K562 (cell line): ENCODE results near the gene MAP3K6. TPM values are rescaled to one million over a fixed set of nuclear protein-coding genes. Genes with fewer than 3 reads are reported as not detected.

ENCODE experiments used
- ATAC-seq: fragments of 200-7000 bp; cut with Tn5 transposase; 3 replicates; pipeline ENCODE4 v1.9.1; 2020; ENCODE audit warnings: moderate library complexity
- BruUV-seq: library from RNA; stranded (reverse); fragments of 400-500 nt; replicated peaks from 2 replicates; lab custom pipeline; 2021; lab: Mats Ljungman, UMichigan
- CTCF ChIA-PET: fragments of 300-600 bp; formaldehyde crosslinking; extraction: SDS; loops from one replicate; lab custom pipeline; 2021; ENCODE audit warnings: low intra/inter-chr PET ratio; lab: Yijun Ruan, JAX
- POLR2A ChIA-PET: fragments of 300-600, 350-650 bp; sonication (Branson Sonifier 250); formaldehyde crosslinking; extraction: SDS; loops from one replicate; lab custom pipeline; 2021; ENCODE audit warnings: antibody characterized with exemption, inconsistent platforms; lab: Yijun Ruan, JAX
- DNase-seq, 4 experiments: peaks; one replicate each; pipeline versions ENCODE4 v3.0.0 to v3.0.0-alpha.2; 2011 to 2018; ENCODE audit warnings: low spot score in 3 of 4, mixed read lengths in 3 of 4; ENCODE audit errors: extremely low read depth in 1 of 4
- FAIRE-seq: peaks from 2 replicates; lab custom pipeline; 2011; peaks lifted over from hg19 to GRCh38; lab: Jason Lieb, UNC
- H2AFZ ChIP-seq: 2 replicates; pipeline ENCODE4 v1.6.0; 2011; ENCODE audit warnings: low read depth, low read length, control low read depth, inconsistent platforms
- H3K27ac ChIP-seq: fragments of 200-600 bp; 3 replicates; pipeline ENCODE4 v1.8.0; 2011; ENCODE audit warnings: low read depth, mild to moderate bottlenecking, control low read depth, inconsistent platforms, low read length, moderate library complexity, mixed read lengths; ENCODE audit errors: extremely low read depth
- H3K27me3 ChIP-seq, 2 experiments: fragments of 300-600 bp in 1 of 2; 2 replicates in 1 of 2; 3 replicates in 1 of 2; pipeline versions ENCODE4 v1.6.0 to v1.8.0; 2011; ENCODE audit warnings: inconsistent platforms in 2 of 2, low read length in 2 of 2, mild to moderate bottlenecking in 1 of 2, mixed read lengths in 1 of 2, moderate library complexity in 1 of 2; ENCODE audit not compliant: control insufficient read depth in 2 of 2, insufficient read depth in 2 of 2
- H3K36me3 ChIP-seq: fragments of 300-600 bp; 3 replicates; pipeline ENCODE4 v1.8.0; 2011; ENCODE audit warnings: mild to moderate bottlenecking, low read length, inconsistent platforms; ENCODE audit not compliant: control insufficient read depth, insufficient read depth
- H3K4me1 ChIP-seq, 2 experiments: fragments of 200-600 bp in 1 of 2; replicated peaks in 1 of 2; 2 replicates in 1 of 2; 3 replicates in 1 of 2; pipeline versions ENCODE4 v1.5.1 to v1.8.0; 2011; ENCODE audit warnings: inconsistent platforms in 2 of 2, low read length in 2 of 2, mild to moderate bottlenecking in 1 of 2, mixed read lengths in 1 of 2, moderate library complexity in 1 of 2; ENCODE audit not compliant: control insufficient read depth in 2 of 2, insufficient read depth in 2 of 2
- H3K4me2 ChIP-seq: 2 replicates; pipeline ENCODE4 v1.6.1; 2011; ENCODE audit warnings: low read length, control low read depth, inconsistent platforms, mixed read lengths; ENCODE audit not compliant: insufficient read depth
- H3K4me3 ChIP-seq: fragments of 200-600 bp; sonication (generic), shearing (Covaris generic); 2 replicates; pipeline ENCODE4 v1.5.1; 2016; ENCODE audit warnings: control low read depth, inconsistent platforms
- H3K79me2 ChIP-seq: fragments of 200-600 bp; 3 replicates; pipeline ENCODE4 v1.8.0; 2011; ENCODE audit warnings: low read length, inconsistent platforms; ENCODE audit not compliant: control insufficient read depth, insufficient read depth
- H3K9ac ChIP-seq, 2 experiments: 2 replicates each; pipeline versions ENCODE4 v1.6.0 to v1.6.1; 2011; ENCODE audit warnings: low read depth in 2 of 2, low read length in 2 of 2, control low read depth in 1 of 2, inconsistent platforms in 1 of 2, mild to moderate bottlenecking in 1 of 2, mixed read lengths in 1 of 2; ENCODE audit not compliant: insufficient read depth in 1 of 2
- H3K9me1 ChIP-seq: one replicate; pipeline ENCODE4 v1.6.0; 2011; ENCODE audit warnings: inconsistent platforms, mild to moderate bottlenecking, low read length, moderate library complexity; ENCODE audit not compliant: control insufficient read depth, insufficient read depth
- H3K9me3 ChIP-seq: replicated peaks from 2 replicates; pipeline ENCODE4 v1.5.1; 2011; ENCODE audit warnings: low read depth, low read length, inconsistent platforms; ENCODE audit not compliant: control insufficient read depth, insufficient read depth
- H4K20me1 ChIP-seq: replicated peaks from 2 replicates; pipeline ENCODE4 v1.6.1; 2011; ENCODE audit warnings: low read length, inconsistent platforms, mixed read lengths; ENCODE audit not compliant: control insufficient read depth, insufficient read depth
- CTCF ChIP-seq, 3 experiments: IDR thresholded peaks in 2 of 3; conservative IDR thresholded peaks in 1 of 3; 2 replicates each; pipeline ENCODE4 v1.5.1; 2011 to 2012; ENCODE audit warnings: low read length in 3 of 3, mild to moderate bottlenecking in 3 of 3, control low read depth in 2 of 3, improper control_type of control experiment in 1 of 3, inconsistent platforms in 1 of 3, low read depth in 1 of 3, mixed read lengths in 1 of 3, moderate library complexity in 1 of 3; ENCODE audit not compliant: insufficient read depth in 2 of 3
- MEF2D ChIP-seq: conservative IDR thresholded peaks from 2 replicates; pipeline ENCODE4 v1.6.1; 2016; ENCODE audit warnings: low read depth, missing genetic modification characterization, missing compliant biosample characterization
- NCOA4 ChIP-seq: fragments of 450-650 bp; IDR thresholded peaks from 2 replicates; pipeline ENCODE4 v1.6.1; 2018; ENCODE audit warnings: mild to moderate bottlenecking; ENCODE audit not compliant: partially characterized antibody
- RBM14 ChIP-seq: fragments of 200-400 bp; formaldehyde crosslinking; IDR thresholded peaks from 2 replicates; pipeline ENCODE4 v1.6.1; 2018; ENCODE audit warnings: low read depth, mild to moderate bottlenecking, low read length, moderate library complexity, borderline replicate concordance; ENCODE audit not compliant: insufficient read depth
- SMC3 ChIP-seq: conservative IDR thresholded peaks from 2 replicates; pipeline ENCODE4 v1.6.1; 2011; ENCODE audit warnings: low read depth, low read length, improper control_type of control experiment; ENCODE audit not compliant: insufficient read depth
- TRIM28 ChIP-seq: fragments of 450-650 bp; IDR thresholded peaks from 2 replicates; pipeline ENCODE4 v1.6.1; 2017
- WGBS: fragments of 100-300 bp; shearing (Covaris generic); methylation state at CpG from one replicate; pipeline ENCODE4 v1.1.6; 2016; ENCODE audit warnings: low coverage, mixed read lengths; ENCODE audit not compliant: insufficient coverage; ENCODE audit errors: missing lambda C conversion rate; 5-methylcytosine and 5-hydroxymethylcytosine counted together
- in situ Hi-C: fragments of 300-500 bp; cut with MboI; formaldehyde crosslinking; loops from 4 replicates; pipeline ENCODE4 v1.15.0; 2018; ENCODE audit warnings: inconsistent platforms, mixed read lengths
- intact Hi-C: fragments of 100-400 bp; cut with micrococcal nuclease; formaldehyde crosslinking; loops from 2 replicates; pipeline ENCODE4 v1.14.2; 2022
- polyA plus RNA-seq, 8 experiments: library from polyadenylated mRNA; depleted of rRNA in 4 of 8; stranded (reverse) in 5 of 8; unstranded in 3 of 8; fragments of >200 nt; fragmentation: Nextera tagmentation in 2 of 8; fragmentation: Illumina TruSeq in 1 of 8; extraction: Ambion mirVana in 2 of 8; extraction: Trizol in 1 of 8; gene quantifications; 2 replicates each; pipeline versions ENCODE4 v1.2.1 to v1.2.3, GENCODE V29; 2011 to 2014; ENCODE audit warnings: inconsistent platforms in 1 of 8, missing spikeins in 1 of 8
- total RNA-seq, 7 experiments: library from RNA; depleted of rRNA in 6 of 7; stranded (reverse); fragments of >200 nt in 6 of 7; fragmentation: Illumina TruSeq in 2 of 7; extraction: Trizol in 2 of 7; gene quantifications; 2 replicates each; pipeline versions ENCODE4 v1.2.1 to v1.2.3, GENCODE V29; 2011 to 2021; ENCODE audit warnings: low replicate concordance in 1 of 7
- TF ChIP-seq, protein P1 (sequence below): fragments of 450-650 bp; IDR thresholded peaks from 2 replicates; pipeline ENCODE4 v1.6.1; 2016; ENCODE audit warnings: low read depth
- TF ChIP-seq, protein P2 (sequence below): sonication (generic); formaldehyde crosslinking; IDR thresholded peaks from 2 replicates; pipeline ENCODE4 v1.8.0; 2022; ENCODE audit warnings: missing genetic modification reagents, mild to moderate bottlenecking, moderate library complexity, borderline replicate concordance

The MAP3K6 gene
- total and polyA plus RNA-seq, 9 of the 15 experiments (the other 6 are each of a cell fraction or from before 2014, with no cell fraction given): 0.99 to 21.9 (median 7.0) TPM

DNA sequence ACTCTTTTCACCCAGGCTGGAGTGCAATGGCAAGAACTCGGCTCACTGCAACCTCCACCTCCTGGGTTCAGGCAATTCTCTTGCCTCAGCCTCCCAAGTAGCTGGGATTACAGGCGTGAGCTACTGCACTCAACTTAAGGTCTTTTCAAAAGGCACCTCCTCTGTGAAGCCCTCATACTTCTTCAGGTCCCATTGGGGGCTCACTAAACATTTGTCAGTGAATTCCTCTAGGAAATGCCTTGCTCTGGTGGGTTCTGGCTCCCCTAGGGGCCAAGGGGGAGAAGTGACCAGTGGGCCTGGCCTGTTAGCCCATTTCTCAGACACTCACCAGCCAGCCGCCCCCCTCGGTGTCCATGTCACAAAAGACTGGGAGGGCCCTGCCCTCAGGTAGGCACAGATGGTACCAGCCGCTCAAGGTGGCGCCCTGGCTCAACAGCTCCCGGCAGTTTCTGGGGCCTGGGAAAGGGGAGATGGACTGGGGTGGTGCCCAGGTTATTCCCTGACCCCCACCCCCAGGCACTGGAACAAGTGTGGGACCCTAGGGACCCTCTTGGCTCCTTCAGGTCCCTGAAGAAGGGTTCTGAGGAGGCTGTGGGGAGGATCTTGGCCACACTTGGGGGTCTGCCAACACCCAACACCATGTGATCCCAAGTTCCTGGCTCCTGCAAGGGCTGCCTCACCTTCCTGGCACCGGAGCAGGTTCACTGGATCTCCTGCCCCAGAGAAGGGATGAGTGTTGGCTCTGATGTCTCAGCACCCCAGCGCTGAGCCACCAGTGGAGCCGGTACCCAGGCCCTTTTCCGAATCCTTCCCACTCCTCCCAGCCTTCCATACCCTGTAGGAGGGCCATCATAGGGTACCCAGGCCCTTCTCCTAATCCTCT is 6.3 kb upstream of the MAP3K6 start:
- peak; percentile 87 for ATAC-seq
- no peaks in the 10 kb centered on the region for H3K79me2 ChIP-seq
- BruUV-seq: no TSS peak
- no peak for TF ChIP-seq TRIM28
- TF ChIP-seq NCOA4: no peak
- no peak for TF ChIP-seq MEF2D (tag)
- TF ChIP-seq RBM14: no peak
- TF ChIP-seq SMC3: 0 out of 2 replicates have a peak, but pooled peaks have one; percentile 11
- TF ChIP-seq, protein P1, sequence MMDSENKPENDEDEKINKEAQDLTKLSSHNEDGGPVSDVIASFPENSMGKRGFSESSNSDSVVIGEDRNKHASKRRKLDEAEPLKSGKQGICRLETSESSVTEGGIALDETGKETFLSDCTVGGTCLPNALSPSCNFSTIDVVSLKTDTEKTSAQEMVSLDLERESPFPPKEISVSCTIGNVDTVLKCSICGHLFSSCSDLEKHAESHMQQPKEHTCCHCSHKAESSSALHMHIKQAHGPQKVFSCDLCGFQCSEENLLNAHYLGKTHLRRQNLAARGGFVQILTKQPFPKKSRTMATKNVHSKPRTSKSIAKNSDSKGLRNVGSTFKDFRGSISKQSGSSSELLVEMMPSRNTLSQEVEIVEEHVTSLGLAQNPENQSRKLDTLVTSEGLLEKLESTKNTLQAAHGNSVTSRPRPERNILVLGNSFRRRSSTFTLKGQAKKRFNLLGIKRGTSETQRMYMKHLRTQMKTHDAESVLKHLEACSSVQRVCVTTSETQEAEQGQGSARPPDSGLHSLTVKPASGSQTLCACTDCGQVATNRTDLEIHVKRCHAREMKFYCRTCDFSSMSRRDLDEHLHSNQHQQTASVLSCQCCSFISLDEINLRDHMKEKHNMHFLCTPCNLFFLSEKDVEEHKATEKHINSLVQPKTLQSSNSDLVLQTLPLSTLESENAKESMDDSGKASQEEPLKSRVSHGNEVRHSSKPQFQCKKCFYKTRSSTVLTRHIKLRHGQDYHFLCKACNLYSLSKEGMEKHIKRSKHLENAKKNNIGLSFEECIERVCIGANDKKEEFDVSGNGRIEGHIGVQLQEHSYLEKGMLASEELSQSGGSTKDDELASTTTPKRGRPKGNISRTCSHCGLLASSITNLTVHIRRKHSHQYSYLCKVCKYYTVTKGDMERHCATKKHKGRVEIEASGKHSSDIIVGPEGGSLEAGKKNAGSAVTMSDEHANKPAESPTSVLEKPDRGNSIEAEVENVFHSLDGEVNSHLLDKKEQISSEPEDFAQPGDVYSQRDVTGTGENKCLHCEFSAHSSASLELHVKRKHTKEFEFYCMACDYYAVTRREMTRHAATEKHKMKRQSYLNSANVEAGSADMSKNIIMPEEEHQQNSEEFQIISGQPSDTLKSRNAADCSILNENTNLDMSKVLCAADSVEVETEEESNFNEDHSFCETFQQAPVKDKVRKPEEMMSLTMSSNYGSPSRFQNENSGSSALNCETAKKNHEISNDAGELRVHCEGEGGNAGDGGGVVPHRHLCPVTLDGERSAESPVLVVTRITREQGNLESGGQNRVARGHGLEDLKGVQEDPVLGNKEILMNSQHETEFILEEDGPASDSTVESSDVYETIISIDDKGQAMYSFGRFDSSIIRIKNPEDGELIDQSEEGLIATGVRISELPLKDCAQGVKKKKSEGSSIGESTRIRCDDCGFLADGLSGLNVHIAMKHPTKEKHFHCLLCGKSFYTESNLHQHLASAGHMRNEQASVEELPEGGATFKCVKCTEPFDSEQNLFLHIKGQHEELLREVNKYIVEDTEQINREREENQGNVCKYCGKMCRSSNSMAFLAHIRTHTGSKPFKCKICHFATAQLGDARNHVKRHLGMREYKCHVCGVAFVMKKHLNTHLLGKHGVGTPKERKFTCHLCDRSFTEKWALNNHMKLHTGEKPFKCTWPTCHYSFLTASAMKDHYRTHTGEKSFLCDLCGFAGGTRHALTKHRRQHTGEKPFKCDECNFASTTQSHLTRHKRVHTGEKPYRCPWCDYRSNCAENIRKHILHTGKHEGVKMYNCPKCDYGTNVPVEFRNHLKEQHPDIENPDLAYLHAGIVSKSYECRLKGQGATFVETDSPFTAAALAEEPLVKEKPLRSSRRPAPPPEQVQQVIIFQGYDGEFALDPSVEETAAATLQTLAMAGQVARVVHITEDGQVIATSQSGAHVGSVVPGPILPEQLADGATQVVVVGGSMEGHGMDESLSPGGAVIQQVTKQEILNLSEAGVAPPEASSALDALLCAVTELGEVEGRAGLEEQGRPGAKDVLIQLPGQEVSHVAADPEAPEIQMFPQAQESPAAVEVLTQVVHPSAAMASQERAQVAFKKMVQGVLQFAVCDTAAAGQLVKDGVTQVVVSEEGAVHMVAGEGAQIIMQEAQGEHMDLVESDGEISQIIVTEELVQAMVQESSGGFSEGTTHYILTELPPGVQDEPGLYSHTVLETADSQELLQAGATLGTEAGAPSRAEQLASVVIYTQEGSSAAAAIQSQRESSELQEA: no peak
- TF ChIP-seq CTCF (IDR thresholded peaks at IDR 0.05 in 2 of 3, conservative IDR thresholded peaks at IDR 0.05 in 1 of 3; ENCODE audit: insufficient read depth in 2 of 3, low read depth in 1 of 3, low read length in 3 of 3): peak; percentile 60 to 81 (median 77)
- TF ChIP-seq, protein P2, sequence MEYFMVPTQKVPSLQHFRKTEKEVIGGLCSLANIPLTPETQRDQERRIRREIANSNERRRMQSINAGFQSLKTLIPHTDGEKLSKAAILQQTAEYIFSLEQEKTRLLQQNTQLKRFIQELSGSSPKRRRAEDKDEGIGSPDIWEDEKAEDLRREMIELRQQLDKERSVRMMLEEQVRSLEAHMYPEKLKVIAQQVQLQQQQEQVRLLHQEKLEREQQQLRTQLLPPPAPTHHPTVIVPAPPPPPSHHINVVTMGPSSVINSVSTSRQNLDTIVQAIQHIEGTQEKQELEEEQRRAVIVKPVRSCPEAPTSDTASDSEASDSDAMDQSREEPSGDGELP (CRISPR knock-in tag): 0 out of 2 replicates have a peak, but pooled peaks have one; percentile 16

More for the DNA sequence above, 6.3 kb upstream of the MAP3K6 start:
- no peaks in the 10 kb centered on the region for H3K9me1 ChIP-seq
- H4K20me1 ChIP-seq: no peaks in the 10 kb centered on the region
- peak overlapping the region; percentile 17; the same call in 1 of the 2 replicates for H3K4me2 ChIP-seq
- H3K4me1 ChIP-seq: peaks cover 7 to 26% of the 10 kb centered on the region in 2 experiments; a peak in 4 of 5 replicates
- H3K27me3 ChIP-seq: no peaks in the 10 kb centered on the region
- H3K9ac ChIP-seq: 0 out of 4 replicates have a peak overlapping the region, but pooled peaks of 1 of the 2 experiments have one; percentile 24
- no peaks in the 10 kb centered on the region for H3K9me3 ChIP-seq
- CTCF ChIA-PET: interaction anchor here (0.6 to 1.5 kb wide), 3 partner anchors 40 to 111 kb away, joined by 3 to 7 read pairs (median 5); no protein-coding TSS in a partner anchor
- POLR2A ChIA-PET: interaction anchor here (0.6 to 0.8 kb wide), 2 partner anchors 10 to 333 kb away, joined by 3 to 4 read pairs; partner anchors contain the start of gene CD164L2
- H3K36me3 ChIP-seq: no peaks in the 10 kb centered on the region
- H2AFZ ChIP-seq: peak overlapping the region; percentile 77
- no peak overlapping the region for H3K27ac ChIP-seq
- DNase-seq (peak; percentile 71 to 78 (median 72)), FAIRE-seq (no peak)
- in situ Hi-C loops: no loop called here
- intact Hi-C loops: loop anchor here (1.0 to 5.0 kb wide), 2 partner anchors 41 to 71 kb away; no protein-coding TSS in a partner anchor
- no peak overlapping the region for H3K4me3 ChIP-seq
- 56% methylated on average over 9 of the region's 11 CpGs for WGBS
